ENCODE data around the gene PLCH1. TPM values are rescaled to one million over a fixed set of nuclear protein-coding genes. Genes with fewer than 3 reads are reported as not detected.

The PLCH1 gene
- total and polyA plus RNA-seq, 9 of the 15 experiments (the other 6 are each of a cell fraction or from before 2014, with no cell fraction given), result 0.17 to 0.62 (median 0.40) TPM

GRCh38 chr3:155367506-155367905 is 377.4 kb downstream of the PLCH1 start (continued):
- no peak for TF ChIP-seq CTCF (IDR thresholded peaks at IDR 0.05 in 2 of 3, conservative IDR thresholded peaks at IDR 0.05 in 1 of 3; ENCODE audit: insufficient read depth in 2 of 3, low read depth in 1 of 3, low read length in 3 of 3)
- TF ChIP-seq ZNF655 (CRISPR knock-in tag; IDR thresholded peaks at IDR 0.05), result no peak
- no peak for TF ChIP-seq CREB3L1 (IDR thresholded peaks at IDR 0.05; ENCODE audit: borderline replicate concordance, low read depth)
- no peak for TF ChIP-seq BRD9 (IDR thresholded peaks at IDR 0.05; ENCODE audit: low read depth, partially characterized antibody)
- TF ChIP-seq CLOCK (CRISPR knock-in tag; IDR thresholded peaks at IDR 0.05; ENCODE audit: borderline replicate concordance), result no peak
- TF ChIP-seq CBX1 (IDR thresholded peaks at IDR 0.05; ENCODE audit: low read depth), result no peak
- TF ChIP-seq ZFPM2 (CRISPR knock-in tag; IDR thresholded peaks at IDR 0.05), result no peak
- TF ChIP-seq ZNF274 (IDR thresholded peaks at IDR 0.05; ENCODE audit: borderline replicate concordance, low read depth, low read length), result no peak
- TF ChIP-seq MLX (CRISPR knock-in tag; conservative IDR thresholded peaks at IDR 0.05), result no peak
- TF ChIP-seq RBBP5 (IDR thresholded peaks at IDR 0.05; ENCODE audit: borderline replicate concordance, insufficient read depth, low read length, poor library complexity, severe bottlenecking), result no peak

Measured in K562 (cell line).